Spleen (tissue), 11 donors: ENCODE results near the gene SOAT2. TPM values are rescaled to one million over a fixed set of nuclear protein-coding genes. Genes with fewer than 3 reads are reported as not detected.

ENCODE experiments used
- DNase-seq: peaks from one replicate; pipeline ENCODE4 v3.0.0-alpha.2; 2020
- H3K27ac ChIP-seq, 8 donors: fragments of 200-600 bp; sonication (generic) in 7 of 8; 1 replicate in 4 of 8; 2 replicates in 4 of 8; pipeline versions ENCODE4 v1.5.0 to v1.8.0; 2016 to 2021; ENCODE audit warnings: inconsistent platforms in 4 of 8, mild to moderate bottlenecking in 4 of 8, moderate library complexity in 1 of 8
- H3K27me3 ChIP-seq, 7 donors: fragments of 200-600 bp; sonication (generic) in 6 of 7; replicated peaks in 1 of 7; 1 replicate in 4 of 7; 2 replicates in 3 of 7; pipeline versions ENCODE4 v1.5.0 to v1.8.0; 2016 to 2021; ENCODE audit warnings: inconsistent platforms in 3 of 7, mild to moderate bottlenecking in 1 of 7
- H3K36me3 ChIP-seq, 6 donors: fragments of 200-600 bp; sonication (generic) in 5 of 6; 1 replicate in 4 of 6; 2 replicates in 2 of 6; pipeline versions ENCODE4 v1.5.0 to v1.8.0; 2016 to 2021; ENCODE audit warnings: inconsistent platforms in 2 of 6
- H3K4me1 ChIP-seq, 6 donors: fragments of 200-600 bp; sonication (generic) in 5 of 6; 1 replicate in 3 of 6; 2 replicates in 3 of 6; pipeline versions ENCODE4 v1.5.0 to v1.8.0; 2016 to 2021; ENCODE audit warnings: inconsistent platforms in 3 of 6
- H3K4me3 ChIP-seq, 8 donors: fragments of 200-600 bp; sonication (generic) in 7 of 8; 1 replicate in 4 of 8; 2 replicates in 4 of 8; pipeline versions ENCODE4 v1.5.0 to v1.8.0; 2016 to 2021; ENCODE audit warnings: inconsistent platforms in 4 of 8, mild to moderate bottlenecking in 4 of 8, moderate library complexity in 2 of 8
- H3K9me3 ChIP-seq, 8 donors: fragments of 200-600 bp; sonication (generic) in 7 of 8; 1 replicate in 4 of 8; 2 replicates in 4 of 8; pipeline versions ENCODE4 v1.5.0 to v1.8.0; 2016 to 2021; ENCODE audit warnings: inconsistent platforms in 4 of 8
- POLR2A ChIP-seq, 3 donors: fragments of 450-650 bp; IDR thresholded peaks; one replicate each; pipeline ENCODE4 v1.5.1; 2017; ENCODE audit warnings: antibody characterized with exemption in 3 of 3, mild to moderate bottlenecking in 1 of 3
- POLR2AphosphoS5 ChIP-seq, 3 donors: sonication (generic); formaldehyde crosslinking; IDR thresholded peaks; one replicate each; pipeline ENCODE4 v1.5.1; 2017; ENCODE audit warnings: antibody characterized with exemption in 3 of 3
- WGBS, 5 donors: extraction: QIAGEN DNeasy Blood & Tissue Kit in 3 of 5; methylation state at CpG; one replicate each; pipeline versions ENCODE4 v1.1.5 to v1.1.7; 2013 to 2018; 5-methylcytosine and 5-hydroxymethylcytosine counted together
- intact Hi-C: fragments of 100-400 bp; cut with DNase I; formaldehyde crosslinking; loops from one replicate; pipeline ENCODE4 v1.15.0; 2023; ENCODE audit warnings: low total_unique reads
- polyA plus RNA-seq, 3 donors: library from polyadenylated mRNA; stranded (reverse); fragments of 200-250 nt; gene quantifications; one replicate each; pipeline ENCODE4 v1.2.1, GENCODE V29; 2013
- total RNA-seq, 7 donors: library from RNA; depleted of rRNA in 3 of 7; stranded (reverse); fragments of >200 nt in 3 of 7; fragmentation: NEBNext Ultra II Directional in 4 of 7; extraction: Animal tissue kit (Norgen Biotek cat#: 25700) in 4 of 7; gene quantifications; one replicate each; pipeline versions ENCODE4 v1.1.0 to v1.2.1, GENCODE V29; 2016 to 2021
- TF ChIP-seq, protein P1 (sequence below), 11 experiments: fragments of 200-600 bp in 7 of 11; fragments of 450-650 bp in 4 of 11; sonication (generic) in 4 of 11; IDR thresholded peaks in 8 of 11; conservative IDR thresholded peaks in 3 of 11; 1 replicate in 7 of 11; 2 replicates in 4 of 11; pipeline versions ENCODE4 v1.4.0 to v1.8.0; 2016 to 2021; ENCODE audit warnings: antibody characterized with exemption in 11 of 11, inconsistent platforms in 4 of 11, mild to moderate bottlenecking in 1 of 11
- donor health status: healthy with polysubstance abuse.
- donor health status: DM: no; HTN: no; CAD: no; lungs with moderate emphysema.
- donor health status: DM: no; HTN: no; CAD: no.
- donor health status: Bipolar disorder and iron deficiency.
- donor health status: healthy.
- donor health status: DM: no; HTN: no; CAD: no.
- donor health status: DM: yes; HTN: yes; CAD: no.

SOAT2 gene
- total and polyA plus RNA-seq, 10 donors = 0.37 to 2.2 (median 0.56) TPM; not detected in 1

DNA sequence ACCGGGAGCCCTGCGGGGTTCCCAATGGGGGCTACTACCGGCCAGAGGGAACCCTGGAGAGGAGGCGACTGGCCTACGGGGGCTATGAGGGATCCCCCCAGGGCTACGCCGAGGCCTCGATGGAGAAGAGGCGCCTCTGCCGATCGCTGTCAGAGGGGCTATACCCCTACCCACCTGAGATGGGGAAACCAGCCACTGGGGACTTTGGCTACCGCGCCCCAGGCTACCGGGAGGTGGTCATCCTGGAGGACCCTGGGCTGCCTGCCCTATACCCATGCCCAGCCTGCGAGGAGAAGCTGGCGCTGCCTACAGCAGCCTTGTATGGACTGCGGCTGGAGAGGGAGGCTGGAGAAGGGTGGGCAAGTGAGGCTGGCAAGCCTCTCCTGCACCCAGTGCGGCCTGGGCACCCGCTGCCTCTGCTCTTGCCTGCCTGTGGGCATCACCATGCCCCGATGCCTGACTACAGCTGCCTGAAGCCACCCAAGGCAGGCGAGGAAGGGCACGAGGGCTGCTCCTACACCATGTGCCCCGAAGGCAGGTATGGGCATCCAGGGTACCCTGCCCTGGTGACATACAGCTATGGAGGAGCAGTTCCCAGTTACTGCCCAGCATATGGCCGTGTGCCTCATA, 43.7 kb upstream of the SOAT2 start:
- peaks cover 0 to 98% (median 54%) of the 10 kb centered on the region in 6 donors for H3K36me3 ChIP-seq
- no peaks in the 10 kb centered on the region for H3K9me3 ChIP-seq
- DNase-seq = no peak
- TF ChIP-seq POLR2AphosphoS5 (IDR thresholded peaks at IDR 0.05) (peak in 2 of 3 donors; percentile 53 to 79), POLR2A (IDR thresholded peaks at IDR 0.05) (no peak)
- TF ChIP-seq, protein P1, sequence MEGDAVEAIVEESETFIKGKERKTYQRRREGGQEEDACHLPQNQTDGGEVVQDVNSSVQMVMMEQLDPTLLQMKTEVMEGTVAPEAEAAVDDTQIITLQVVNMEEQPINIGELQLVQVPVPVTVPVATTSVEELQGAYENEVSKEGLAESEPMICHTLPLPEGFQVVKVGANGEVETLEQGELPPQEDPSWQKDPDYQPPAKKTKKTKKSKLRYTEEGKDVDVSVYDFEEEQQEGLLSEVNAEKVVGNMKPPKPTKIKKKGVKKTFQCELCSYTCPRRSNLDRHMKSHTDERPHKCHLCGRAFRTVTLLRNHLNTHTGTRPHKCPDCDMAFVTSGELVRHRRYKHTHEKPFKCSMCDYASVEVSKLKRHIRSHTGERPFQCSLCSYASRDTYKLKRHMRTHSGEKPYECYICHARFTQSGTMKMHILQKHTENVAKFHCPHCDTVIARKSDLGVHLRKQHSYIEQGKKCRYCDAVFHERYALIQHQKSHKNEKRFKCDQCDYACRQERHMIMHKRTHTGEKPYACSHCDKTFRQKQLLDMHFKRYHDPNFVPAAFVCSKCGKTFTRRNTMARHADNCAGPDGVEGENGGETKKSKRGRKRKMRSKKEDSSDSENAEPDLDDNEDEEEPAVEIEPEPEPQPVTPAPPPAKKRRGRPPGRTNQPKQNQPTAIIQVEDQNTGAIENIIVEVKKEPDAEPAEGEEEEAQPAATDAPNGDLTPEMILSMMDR (IDR thresholded peaks at IDR 0.05 in 8 of 11, conservative IDR thresholded peaks at IDR 0.05 in 3 of 11) = no peak
- H3K27ac ChIP-seq = peak overlapping the region in 5 of 8 donors; percentile 5 to 94 (median 59)
- H3K27me3 ChIP-seq = peaks cover 0 to 11% (median 0%) of the 10 kb centered on the region in 7 donors
- intact Hi-C loops = no loop called here
- 85 to 94% (median 87%) methylated on average over 3 to 24 of the region's 24 CpGs for WGBS, 5 donors
- no peak overlapping the region for H3K4me3 ChIP-seq
- H3K4me1 ChIP-seq = peaks cover 0 to 95% (median 34%) of the 10 kb centered on the region in 6 donors

GRCh38 chr12:53060064-53060720, 43.1 kb upstream of the SOAT2 start:
- intact Hi-C loops = no loop called here
- 65 to 84% (median 82%) methylated on average over 9 to 17 of the region's 17 CpGs for WGBS, 5 donors
- Histone ChIP-seq H3K27me3 (peaks cover 0 to 11% (median 0%) of the 10 kb centered on the region in 7 donors), H3K36me3 (peaks cover 0 to 100% (median 60%) of the 10 kb centered on the region in 6 donors), H3K27ac (peak overlapping the region in 6 of 8 donors; percentile 5 to 94 (median 59)), H3K4me1 (peaks cover 0 to 91% (median 31%) of the 10 kb centered on the region in 6 donors), H3K9me3 (no peaks in the 10 kb centered on the region), H3K4me3 (no peak overlapping the region)
- no peak for DNase-seq
- peak in 2 of 3 donors; percentile 5 to 21 for TF ChIP-seq POLR2AphosphoS5 (IDR thresholded peaks at IDR 0.05)
- TF ChIP-seq, protein P1 (IDR thresholded peaks at IDR 0.05 in 8 of 11, conservative IDR thresholded peaks at IDR 0.05 in 3 of 11) = no peak

GRCh38 chr12:53060721-53061276, 42.5 kb upstream of the SOAT2 start:
- WGBS, 5 donors = 53 to 64% (median 63%) methylated on average over 8 to 18 of the region's 18 CpGs
- Histone ChIP-seq H3K4me3 (no peak overlapping the region), H3K9me3 (no peaks in the 10 kb centered on the region), H3K27me3 (peaks cover 0 to 11% (median 0%) of the 10 kb centered on the region in 7 donors), H3K4me1 (peaks cover 1 to 91% (median 30%) of the 10 kb centered on the region in 6 donors), H3K36me3 (peaks cover 0 to 100% (median 63%) of the 10 kb centered on the region in 6 donors), H3K27ac (peak overlapping the region in 7 of 8 donors; percentile 5 to 94 (median 59))
- peak; percentile 77 for DNase-seq
- intact Hi-C loops = no loop called here
- TF ChIP-seq POLR2AphosphoS5 (IDR thresholded peaks at IDR 0.05) (peak; percentile 3 to 81 (median 61)), POLR2A (IDR thresholded peaks at IDR 0.05) (no peak)
- TF ChIP-seq, protein P1 (IDR thresholded peaks at IDR 0.05 in 8 of 11, conservative IDR thresholded peaks at IDR 0.05 in 3 of 11) = no peak
